Glutamatergic neuron (in vitro differentiated cells): Measurements from ENCODE around the gene USPL1. TPM values are rescaled to one million over a fixed set of nuclear protein-coding genes. Genes with fewer than 3 reads are reported as not detected.

Experiments used
- DNase-seq: peaks from one replicate; pipeline ENCODE4 v3.0.0; 2022
- H3K27ac Mint-ChIP-seq: one replicate; pipeline ENCODE4 v1.8.0; 2020; ENCODE audit warnings: mild to moderate bottlenecking, mixed read lengths, inconsistent platforms; ENCODE audit not compliant: unreplicated experiment
- H3K27me3 Mint-ChIP-seq: one replicate; pipeline ENCODE4 v1.8.0; 2020; ENCODE audit warnings: mild to moderate bottlenecking, moderate library complexity, mixed read lengths, inconsistent platforms; ENCODE audit not compliant: unreplicated experiment
- H3K36me3 Mint-ChIP-seq: one replicate; pipeline ENCODE4 v1.8.0; 2020; ENCODE audit warnings: mild to moderate bottlenecking, mixed read lengths, inconsistent platforms; ENCODE audit not compliant: unreplicated experiment
- H3K4me1 Mint-ChIP-seq: one replicate; pipeline ENCODE4 v1.8.0; 2020; ENCODE audit warnings: mild to moderate bottlenecking, low read depth, mixed read lengths, inconsistent platforms; ENCODE audit not compliant: unreplicated experiment
- H3K4me3 Mint-ChIP-seq: one replicate; pipeline ENCODE4 v1.8.0; 2020; ENCODE audit warnings: mild to moderate bottlenecking, mixed read lengths, inconsistent platforms; ENCODE audit not compliant: unreplicated experiment
- H3K9me3 Mint-ChIP-seq: one replicate; pipeline ENCODE4 v1.8.0; 2020; ENCODE audit warnings: mild to moderate bottlenecking, moderate library complexity, mixed read lengths, inconsistent platforms; ENCODE audit not compliant: unreplicated experiment
- CTCF ChIP-seq: fragments of 200-600 bp; sonication (generic); IDR thresholded peaks from one replicate; pipeline ENCODE4 v1.5.0; 2021; ENCODE audit not compliant: partially characterized antibody, unreplicated experiment
- total RNA-seq: library from RNA; stranded (reverse); fragmentation: NEBNext Ultra II Directional; extraction: Animal tissue kit (Norgen Biotek cat#: 25700); gene quantifications from one replicate; pipeline ENCODE4 v1.2.1, GENCODE V29; 2021; ENCODE audit not compliant: unreplicated experiment

The USPL1 gene
- total RNA-seq, 1 donor from 2014 or later, result 101 TPM

GRCh38 chr13:30700364-30700763 lies 82.6 kb downstream of the USPL1 start:
- Mint-ChIP-seq H3K27ac (no peak overlapping the region), H3K36me3 (no peaks in the 10 kb centered on the region), H3K4me1 (peaks cover 16% of the 10 kb centered on the region), H3K4me3 (no peak overlapping the region), H3K9me3 (peaks cover 7% of the 10 kb centered on the region), H3K27me3 (peaks cover 3% of the 10 kb centered on the region)
- TF ChIP-seq CTCF, result no peak
- DNase-seq, result no peak

DNA sequence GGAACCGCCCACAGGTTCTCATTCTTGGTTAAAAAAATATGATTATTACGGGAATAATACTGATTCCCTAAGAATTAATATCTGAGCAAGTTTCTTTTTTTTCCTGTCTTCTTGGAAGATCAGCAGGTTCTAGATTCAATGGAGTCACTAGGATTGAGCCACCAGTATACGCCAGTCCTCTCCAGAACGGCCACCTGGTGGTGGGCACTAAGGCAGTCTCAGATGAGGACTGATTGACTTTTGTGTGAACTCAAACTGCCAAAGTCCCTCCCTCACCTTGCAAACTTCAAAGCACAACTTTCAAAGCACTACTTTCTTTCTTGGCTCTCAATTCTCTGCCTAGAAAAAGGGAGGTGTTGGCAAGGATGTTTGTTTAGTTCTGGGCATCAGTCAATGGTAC lies 84.3 kb downstream of the USPL1 start:
- Mint-ChIP-seq H3K4me1 (peaks cover 13% of the 10 kb centered on the region), H3K27me3 (peaks cover 3% of the 10 kb centered on the region), H3K27ac (no peak overlapping the region), H3K9me3 (peaks cover 7% of the 10 kb centered on the region), H3K36me3 (no peaks in the 10 kb centered on the region), H3K4me3 (no peak overlapping the region)
- TF ChIP-seq CTCF, result no peak
- DNase-seq, result no peak

- no peak overlapping the region for H3K4me3 Mint-ChIP-seq
- H3K9me3 Mint-ChIP-seq, result peaks cover 7% of the 10 kb centered on the region
- H3K27me3 Mint-ChIP-seq, result peaks cover 3% of the 10 kb centered on the region
- no peak overlapping the region for H3K27ac Mint-ChIP-seq
- TF ChIP-seq CTCF, result no peak
- peaks cover 13% of the 10 kb centered on the region for H3K4me1 Mint-ChIP-seq
- H3K36me3 Mint-ChIP-seq, result no peaks in the 10 kb centered on the region
- DNase-seq, result no peak
Measured at GRCh38 chr13:30704596-30704995, 86.9 kb downstream of the USPL1 start.

GRCh38 chr13:30705680-30706079 lies 88.0 kb downstream of the USPL1 start:
- DNase-seq, result no peak
- Mint-ChIP-seq H3K27me3 (peaks cover 3% of the 10 kb centered on the region), H3K36me3 (no peaks in the 10 kb centered on the region), H3K4me1 (peaks cover 13% of the 10 kb centered on the region), H3K4me3 (no peak overlapping the region), H3K27ac (no peak overlapping the region), H3K9me3 (peaks cover 7% of the 10 kb centered on the region)
- TF ChIP-seq CTCF, result no peak

DNA sequence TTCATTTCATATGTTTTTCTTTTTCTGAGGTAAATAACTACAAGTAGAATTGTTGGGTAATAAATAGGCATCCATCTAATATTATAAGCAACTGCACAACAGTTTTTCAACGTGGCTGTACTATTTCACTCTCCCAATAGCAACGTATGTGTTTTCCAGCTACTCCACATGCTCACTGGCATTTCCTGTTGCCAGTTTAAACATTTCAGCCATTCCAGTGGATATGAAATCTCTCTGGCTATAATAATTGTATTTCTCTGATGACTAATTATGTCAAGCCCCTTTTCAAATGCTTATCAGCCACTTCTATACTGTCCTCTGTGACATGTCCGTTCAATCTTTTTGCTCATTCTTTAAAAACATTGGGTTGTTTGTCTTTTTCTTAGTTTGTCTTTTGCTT lies 90.8 kb downstream of the USPL1 start:
- no peaks in the 10 kb centered on the region for H3K27me3 Mint-ChIP-seq
- H3K9me3 Mint-ChIP-seq, result peaks cover 7% of the 10 kb centered on the region
- H3K27ac Mint-ChIP-seq, result no peak overlapping the region
- peaks cover 7% of the 10 kb centered on the region for H3K4me1 Mint-ChIP-seq
- no peak for DNase-seq
- no peaks in the 10 kb centered on the region for H3K36me3 Mint-ChIP-seq
- TF ChIP-seq CTCF, result no peak
- no peak overlapping the region for H3K4me3 Mint-ChIP-seq

Other genes starting within 250 kb of the USPL1 start
- gene UBE2L5, start 195.4 kb upstream of the USPL1 start, total RNA-seq, result not detected
- gene HMGB1, start 152.0 kb upstream of the USPL1 start, total RNA-seq, result 501 TPM
- gene ALOX5AP, start 117.6 kb downstream of the USPL1 start, total RNA-seq, result 0.81 TPM